Measurements from ENCODE around the gene TPD52L1.
"Not testable (repeated sequence)": the region's sequence is repeated elsewhere in the genome, so short reads cannot be mapped to it uniquely, and the experiment has no call there.

Gene TPD52L1

GRCh38 chr6:125279961-125280360, 126.4 kb downstream of the TPD52L1 start:
- no peak for DNase-seq

- DNase-seq = not testable (repeated sequence)
These were observed 126.9 kb downstream of the TPD52L1 start for GRCh38 chr6:125280370-125281035.

GRCh38 chr6:125282470-125282869, 128.9 kb downstream of the TPD52L1 start:
- DNase-seq = not testable (repeated sequence)

GRCh38 chr6:125285353-125285752, 131.8 kb downstream of the TPD52L1 start:
- DNase-seq = no peak

- DNase-seq = no peak
These were observed 132.4 kb downstream of the TPD52L1 start for GRCh38 chr6:125285936-125286335.

GRCh38 chr6:125287718-125288117, 134.1 kb downstream of the TPD52L1 start:
- no peak for DNase-seq

GRCh38 chr6:125293587-125293986, 140.0 kb downstream of the TPD52L1 start:
- DNase-seq = no peak

- no peak for DNase-seq
These were observed 140.5 kb downstream of the TPD52L1 start for GRCh38 chr6:125294036-125294435.

GRCh38 chr6:125294925-125295324, 141.4 kb downstream of the TPD52L1 start:
- no peak for DNase-seq

GRCh38 chr6:125296471-125296870, 142.9 kb downstream of the TPD52L1 start:
- DNase-seq = no peak

GRCh38 chr6:125299257-125299656, 145.7 kb downstream of the TPD52L1 start:
- DNase-seq = no peak

GRCh38 chr6:125300992-125301434, 147.4 kb downstream of the TPD52L1 start:
- no peak for DNase-seq

GRCh38 chr6:125301435-125302391, 148.1 kb downstream of the TPD52L1 start, which contains the start of gene HDDC2:
HDDC2 (minus strand) TSS chr6:125301967; CDS start chr6:125301932, 35 bp downstream.
- peak; percentile 11 for DNase-seq

- DNase-seq = no peak
These were observed 149.4 kb downstream of the TPD52L1 start for GRCh38 chr6:125302840-125303511.

- no peak for DNase-seq
These were observed 149.9 kb downstream of the TPD52L1 start for GRCh38 chr6:125303512-125303854.

- no peak for DNase-seq
These were observed 151.5 kb downstream of the TPD52L1 start for GRCh38 chr6:125304970-125305660.

- no peak for DNase-seq
These were observed 153.2 kb downstream of the TPD52L1 start for GRCh38 chr6:125306756-125307149.

- DNase-seq = no peak
These were observed 153.7 kb downstream of the TPD52L1 start for GRCh38 chr6:125307150-125307838.

- DNase-seq = no peak
These were observed 154.5 kb downstream of the TPD52L1 start for GRCh38 chr6:125307964-125308615.

- no peak for DNase-seq
These were observed 157.5 kb downstream of the TPD52L1 start for GRCh38 chr6:125310994-125311649.

GRCh38 chr6:125312478-125312877, 158.9 kb downstream of the TPD52L1 start:
- no peak for DNase-seq
